ENCODE data around the gene CRK.

GRCh38 chr17:1416414-1416813 is 39.6 kb downstream of the CRK start:
- TF ChIP-seq CTCF (IDR thresholded peaks at IDR 0.05) (no peak), POLR2AphosphoS5 (IDR thresholded peaks at IDR 0.05; ENCODE audit: insufficient read depth in 1 of 2, low read depth in 1 of 2) (no peak)
